ENCODE measurements around the gene MYH14. TPM values are rescaled to one million over a fixed set of nuclear protein-coding genes. Genes with fewer than 3 reads are reported as not detected.
"Not testable (repeated sequence)": the region's sequence is repeated elsewhere in the genome, so short reads cannot be mapped to it uniquely, and the experiment has no call there.

The MYH14 gene
- total RNA-seq, 1 donor from 2014 or later: 66.0 TPM

GRCh38 chr19:50228153-50228552 lies 24.7 kb downstream of the MYH14 start:
- not testable (repeated sequence) for ATAC-seq

GRCh38 chr19:50230379-50231351 lies 27.2 kb downstream of the MYH14 start:
- no peak for ATAC-seq

GRCh38 chr19:50231417-50231816 lies 28.0 kb downstream of the MYH14 start:
- not testable (repeated sequence) for ATAC-seq

DNA sequence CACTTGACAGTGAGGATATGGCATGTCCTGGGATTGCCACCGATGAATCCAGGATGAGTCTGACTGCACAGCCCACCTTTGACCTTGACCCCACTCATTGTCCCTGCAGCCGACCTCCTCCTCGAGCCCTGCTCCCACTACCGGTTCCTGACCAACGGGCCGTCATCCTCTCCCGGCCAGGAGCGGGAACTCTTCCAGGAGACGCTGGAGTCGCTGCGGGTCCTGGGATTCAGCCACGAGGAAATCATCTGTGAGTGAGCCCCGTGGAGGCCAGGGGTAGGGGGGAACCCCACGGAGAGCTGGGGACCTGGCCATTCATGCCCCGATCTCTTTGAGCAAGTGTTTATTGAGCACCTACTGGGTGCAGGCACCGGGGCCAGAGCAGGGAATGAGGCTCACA lies 28.4 kb downstream of the MYH14 start:
- ATAC-seq: no peak

GRCh38 chr19:50232600-50232999 lies 29.2 kb downstream of the MYH14 start:
- ATAC-seq: no peak

GRCh38 chr19:50233308-50233910 lies 30.0 kb downstream of the MYH14 start:
- ATAC-seq: no peak

DNA sequence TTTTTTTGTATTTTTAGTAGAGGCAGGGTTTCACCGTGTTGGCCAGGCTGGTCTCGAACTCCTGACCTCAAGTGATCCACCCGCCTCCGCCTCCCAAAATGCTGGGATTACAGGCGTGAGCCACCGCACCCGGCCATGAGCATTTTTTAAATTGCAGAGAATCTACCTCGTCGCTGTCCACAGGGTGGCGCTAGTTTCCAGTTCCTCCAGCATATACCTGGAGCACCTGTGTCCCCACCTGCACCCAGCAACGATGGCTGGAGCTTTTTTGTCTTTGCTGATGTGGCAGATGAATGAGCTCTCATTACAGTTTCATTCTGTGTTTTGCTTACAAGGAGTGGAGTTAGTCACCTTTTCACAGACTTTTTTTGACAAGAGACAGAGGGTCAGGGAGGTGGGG lies 34.1 kb downstream of the MYH14 start:
- ATAC-seq: not testable (repeated sequence)

GRCh38 chr19:50238043-50238442 lies 34.6 kb downstream of the MYH14 start:
- no peak for ATAC-seq

DNA sequence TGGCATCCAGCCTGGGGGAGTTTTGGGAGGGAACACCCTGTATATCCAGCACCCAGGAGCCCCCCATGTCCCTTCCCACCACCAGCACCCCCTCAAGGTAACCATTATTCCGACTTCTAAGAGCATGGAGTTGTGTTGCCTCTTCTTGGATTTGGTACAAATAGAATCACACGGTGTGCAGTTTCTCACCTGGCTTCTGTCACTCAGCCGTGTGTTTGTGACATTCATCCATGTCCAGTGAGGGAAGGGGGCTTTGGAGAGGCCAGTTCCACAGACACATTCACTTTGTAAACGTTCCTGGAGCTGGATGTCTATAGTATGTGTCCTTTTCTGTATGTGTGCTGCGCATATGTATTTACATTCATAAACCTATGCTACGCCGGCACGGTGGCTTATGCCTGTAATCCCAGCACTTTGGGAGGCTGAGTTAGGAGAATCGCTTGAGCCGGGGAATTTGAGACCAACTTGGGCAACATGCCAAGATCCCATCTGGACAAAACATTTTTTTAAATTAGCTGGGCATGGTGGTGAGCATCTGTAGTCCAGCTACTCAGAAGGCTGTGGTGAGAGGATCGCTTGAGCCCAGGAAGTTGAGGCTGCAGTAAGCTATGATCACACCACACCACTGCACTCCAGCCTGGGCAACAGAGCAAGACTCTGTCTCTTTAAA lies 36.6 kb downstream of the MYH14 start:
- ATAC-seq: no peak

GRCh38 chr19:50242581-50242980 lies 39.2 kb downstream of the MYH14 start:
- no peak for ATAC-seq

- no peak for ATAC-seq
Observed at GRCh38 chr19:50244695-50245094, 41.3 kb downstream of the MYH14 start.

DNA sequence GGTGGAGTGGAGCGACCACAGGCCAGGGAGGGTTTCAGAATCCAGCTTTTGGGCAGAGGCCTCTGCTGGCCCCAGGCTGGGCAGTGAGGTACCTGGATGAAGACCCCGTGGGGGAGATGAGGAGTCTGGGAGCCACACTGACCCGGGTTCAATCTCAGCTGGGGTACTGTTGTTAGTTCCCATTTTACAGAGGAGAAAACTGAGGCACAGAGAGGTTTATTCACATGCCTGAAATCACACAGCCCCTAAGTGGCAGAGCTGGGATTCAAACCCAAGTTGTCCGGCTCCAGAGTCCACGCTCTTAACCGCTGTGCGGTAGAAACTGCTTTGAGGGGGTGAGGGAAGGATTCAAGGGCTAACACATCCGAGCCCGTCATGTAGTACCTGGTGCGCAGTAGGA lies 45.0 kb downstream of the MYH14 start:
- no peak for ATAC-seq

- no peak for ATAC-seq
Observed at GRCh38 chr19:50248826-50249225, 45.4 kb downstream of the MYH14 start.

- no peak for ATAC-seq
Observed at GRCh38 chr19:50249636-50250035, 46.2 kb downstream of the MYH14 start.

DNA sequence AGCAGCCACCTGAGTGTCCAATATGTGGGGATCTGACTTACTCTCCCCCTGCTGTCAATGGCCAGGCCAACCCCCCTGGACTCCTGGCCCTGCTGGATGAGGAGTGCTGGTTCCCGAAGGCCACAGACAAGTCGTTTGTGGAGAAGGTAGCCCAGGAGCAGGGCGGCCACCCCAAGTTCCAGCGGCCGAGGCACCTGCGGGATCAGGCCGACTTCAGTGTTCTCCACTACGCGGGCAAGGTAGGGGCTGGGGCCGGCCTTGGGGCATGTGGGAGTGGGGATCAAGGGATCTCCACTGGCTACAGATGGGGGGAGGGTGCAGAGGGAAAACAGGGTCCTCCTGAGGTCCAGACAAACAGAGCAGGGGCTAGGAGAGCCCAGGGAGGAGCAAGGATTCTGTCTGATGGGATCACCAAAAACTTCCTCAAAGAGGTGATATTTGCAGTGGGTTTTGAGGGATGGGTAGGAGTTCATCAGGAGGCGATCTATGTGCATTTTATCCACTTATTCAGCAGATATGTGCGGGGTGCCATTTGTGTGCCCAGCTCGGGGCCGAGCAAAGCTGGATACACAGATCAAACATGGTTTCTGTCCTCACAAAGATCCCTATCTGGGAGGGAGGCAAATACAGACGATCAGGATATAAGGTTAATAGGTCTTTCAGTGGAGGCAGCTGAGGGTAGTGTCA lies 47.2 kb downstream of the MYH14 start:
- no peak for ATAC-seq

DNA sequence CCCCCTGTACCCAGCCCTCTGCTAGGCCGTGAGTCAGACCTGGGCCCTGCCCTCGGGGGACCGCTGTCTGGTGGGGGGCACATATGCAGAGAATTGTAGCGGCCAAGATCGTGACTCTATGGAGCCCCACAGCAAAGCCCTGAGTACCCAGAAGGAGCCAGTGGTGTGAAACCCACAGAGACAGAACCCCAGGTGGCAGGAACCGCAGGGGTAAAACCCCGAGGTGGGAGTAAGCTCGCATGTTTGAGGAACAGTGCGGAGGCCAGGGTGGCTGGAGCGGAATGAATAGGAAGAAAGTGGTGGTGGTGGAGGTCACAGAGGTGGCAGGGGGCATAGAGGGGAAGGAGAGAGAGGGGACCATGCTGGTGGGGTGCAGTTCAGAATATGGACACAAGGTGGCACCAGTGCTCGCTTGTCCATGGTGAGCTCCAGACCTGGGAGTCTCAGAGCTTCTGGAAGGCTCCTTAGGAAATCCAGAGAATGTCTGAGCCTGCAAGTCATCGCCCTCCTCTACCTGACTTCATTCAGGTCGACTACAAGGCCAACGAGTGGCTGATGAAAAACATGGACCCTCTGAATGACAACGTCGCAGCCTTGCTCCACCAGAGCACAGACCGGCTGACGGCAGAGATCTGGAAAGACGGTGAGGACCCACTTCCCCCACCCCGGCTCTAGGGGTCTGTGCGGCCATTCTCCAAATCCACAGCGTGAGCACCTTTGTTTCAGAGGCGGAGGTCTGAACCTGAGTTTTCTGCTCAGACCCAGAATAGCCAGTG lies 48.9 kb downstream of the MYH14 start:
- peak; percentile 54 for ATAC-seq

DNA sequence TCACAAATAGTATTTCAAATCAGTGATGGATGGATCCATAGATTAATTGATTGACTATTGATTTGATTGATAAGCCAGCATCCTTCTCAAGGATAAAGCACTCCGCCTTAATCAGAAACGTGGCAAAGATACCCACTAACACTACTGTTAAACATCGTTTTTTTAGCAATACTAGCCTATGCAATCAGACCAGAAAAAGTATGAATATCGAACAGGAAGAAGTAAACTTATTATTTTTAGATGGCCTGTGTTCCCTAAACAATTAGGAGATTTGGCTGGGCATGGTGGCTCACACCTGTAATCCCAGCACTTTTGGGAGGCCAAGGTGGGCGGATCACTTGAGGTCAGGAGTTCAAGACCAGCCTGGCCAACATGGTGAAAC lies 49.5 kb downstream of the MYH14 start:
- ATAC-seq: no peak

DNA sequence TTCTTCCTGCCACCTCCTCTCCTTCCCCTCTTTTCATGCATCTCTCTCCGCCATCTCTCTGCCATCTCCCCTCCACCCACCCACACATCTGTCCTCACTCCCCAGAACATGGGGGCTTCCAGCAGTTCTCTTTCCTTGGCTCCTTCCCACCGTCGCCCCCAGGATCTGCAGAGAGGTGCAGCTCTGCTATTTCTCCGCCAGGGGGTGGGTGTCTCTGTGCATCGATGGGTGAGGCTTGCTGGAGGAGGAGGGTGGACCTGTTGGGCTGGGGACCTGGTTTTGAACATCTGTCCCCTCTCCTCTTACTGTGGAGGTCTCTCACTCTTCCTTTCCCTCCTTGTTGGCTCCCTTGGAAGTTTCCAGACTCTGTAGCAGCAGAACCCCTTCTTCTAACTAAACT lies 51.7 kb downstream of the MYH14 start:
- ATAC-seq: no peak

DNA sequence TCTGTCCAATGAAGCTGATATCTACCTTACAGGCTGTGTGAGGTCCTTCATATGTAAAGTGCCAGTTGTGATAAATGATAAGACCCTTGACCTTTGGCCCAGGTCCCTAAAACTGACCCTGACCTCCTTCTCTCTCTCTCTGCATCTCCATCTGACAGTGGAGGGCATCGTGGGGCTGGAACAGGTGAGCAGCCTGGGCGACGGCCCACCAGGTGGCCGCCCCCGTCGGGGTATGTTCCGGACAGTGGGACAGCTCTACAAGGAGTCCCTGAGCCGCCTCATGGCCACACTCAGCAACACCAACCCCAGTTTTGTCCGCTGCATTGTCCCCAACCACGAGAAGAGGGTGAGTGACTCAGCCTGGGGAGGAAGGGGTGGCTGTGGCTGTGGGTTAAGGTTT lies 53.7 kb downstream of the MYH14 start:
- no peak for ATAC-seq

- ATAC-seq: no peak
Observed at GRCh38 chr19:50258918-50259372, 55.5 kb downstream of the MYH14 start.

DNA sequence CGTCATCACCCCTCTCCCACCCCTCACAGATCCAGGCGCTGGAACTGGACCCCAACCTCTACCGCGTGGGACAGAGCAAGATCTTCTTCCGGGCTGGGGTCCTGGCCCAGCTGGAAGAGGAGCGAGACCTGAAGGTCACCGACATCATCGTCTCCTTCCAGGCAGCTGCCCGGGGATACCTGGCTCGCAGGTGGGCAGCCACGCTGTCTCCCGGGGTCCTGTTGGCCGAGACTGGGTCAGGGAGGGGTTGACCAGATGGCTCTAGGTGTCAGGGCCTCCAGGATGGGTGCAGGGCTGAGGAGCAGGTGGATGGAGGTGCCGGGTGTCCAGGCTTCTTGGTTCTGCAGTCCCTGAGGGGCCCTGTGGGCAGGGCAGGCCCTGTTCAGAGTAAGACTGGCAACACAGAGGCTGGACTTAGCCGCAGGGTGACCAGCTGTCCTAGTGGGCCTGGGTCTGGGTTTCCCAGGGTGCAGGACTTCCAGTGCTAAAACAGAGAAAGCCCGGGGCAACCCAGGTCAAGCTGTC lies 58.1 kb downstream of the MYH14 start:
- ATAC-seq: no peak

DNA sequence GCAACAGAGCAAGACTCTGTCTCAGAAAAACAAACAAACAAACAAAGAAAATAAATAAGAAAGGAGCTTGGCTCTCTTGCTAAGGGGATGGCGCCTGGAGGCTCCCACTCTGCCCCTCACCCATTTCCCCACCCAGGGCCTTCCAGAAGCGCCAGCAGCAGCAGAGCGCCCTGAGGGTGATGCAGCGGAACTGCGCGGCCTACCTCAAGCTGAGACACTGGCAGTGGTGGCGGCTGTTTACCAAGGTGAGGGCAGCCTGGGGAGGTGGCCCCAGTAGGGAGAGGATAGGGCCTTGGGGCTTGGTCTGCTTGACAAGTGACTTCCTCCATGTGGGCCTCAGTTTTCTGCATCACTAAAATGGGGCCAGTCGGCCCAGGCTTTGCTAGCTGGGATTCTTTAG lies 59.8 kb downstream of the MYH14 start:
- ATAC-seq: no peak
